LNCAP (cell line): Measurements from ENCODE around the gene GSC2.

Source experiments
- TF ChIP-seq, protein P1 (sequence below): fragments of 450-650 bp; IDR thresholded peaks from 2 replicates; pipeline ENCODE4 v1.5.1; 2017; ENCODE audit warnings: mild to moderate bottlenecking

The GSC2 gene

DNA sequence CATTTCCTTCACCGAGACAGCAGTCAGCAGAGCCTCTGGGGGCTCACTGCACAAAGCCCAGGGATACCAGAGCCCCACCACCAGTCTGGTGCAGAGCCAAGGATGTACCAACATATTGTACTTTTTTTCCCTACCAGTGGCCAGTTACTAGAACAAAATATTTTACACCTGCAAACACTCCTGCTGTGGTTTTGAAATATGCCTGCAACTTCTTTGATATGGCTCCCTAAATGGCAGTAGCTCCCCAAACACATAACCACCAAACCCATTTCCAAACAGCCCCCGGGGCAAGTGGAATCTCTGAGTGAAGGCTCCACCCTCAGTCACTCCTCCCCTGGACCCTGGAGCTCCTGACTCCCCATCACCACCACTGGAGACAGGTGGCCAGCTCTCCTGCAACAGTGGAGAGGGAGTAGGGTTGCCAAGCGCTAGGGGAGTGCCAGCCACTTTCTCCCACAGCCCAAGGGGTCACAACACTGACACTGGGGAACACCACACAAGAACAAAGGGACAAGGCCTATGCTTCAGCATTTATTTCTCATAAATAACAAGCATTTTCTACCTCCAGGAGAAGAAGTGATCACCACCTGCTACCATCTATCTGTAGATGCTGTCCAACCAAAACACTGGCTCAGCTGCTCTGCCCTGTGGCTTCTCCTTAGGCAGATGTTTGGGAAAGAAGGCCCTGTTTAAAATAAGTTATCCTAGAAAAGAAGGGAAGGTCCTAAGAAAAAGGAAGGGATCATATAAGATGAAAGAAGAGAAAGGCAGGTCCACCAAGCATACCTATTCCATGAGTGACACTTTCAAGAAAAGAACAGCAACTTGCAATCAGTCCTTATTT lies 43.0 kb downstream of the GSC2 start:
- TF ChIP-seq, protein P1, sequence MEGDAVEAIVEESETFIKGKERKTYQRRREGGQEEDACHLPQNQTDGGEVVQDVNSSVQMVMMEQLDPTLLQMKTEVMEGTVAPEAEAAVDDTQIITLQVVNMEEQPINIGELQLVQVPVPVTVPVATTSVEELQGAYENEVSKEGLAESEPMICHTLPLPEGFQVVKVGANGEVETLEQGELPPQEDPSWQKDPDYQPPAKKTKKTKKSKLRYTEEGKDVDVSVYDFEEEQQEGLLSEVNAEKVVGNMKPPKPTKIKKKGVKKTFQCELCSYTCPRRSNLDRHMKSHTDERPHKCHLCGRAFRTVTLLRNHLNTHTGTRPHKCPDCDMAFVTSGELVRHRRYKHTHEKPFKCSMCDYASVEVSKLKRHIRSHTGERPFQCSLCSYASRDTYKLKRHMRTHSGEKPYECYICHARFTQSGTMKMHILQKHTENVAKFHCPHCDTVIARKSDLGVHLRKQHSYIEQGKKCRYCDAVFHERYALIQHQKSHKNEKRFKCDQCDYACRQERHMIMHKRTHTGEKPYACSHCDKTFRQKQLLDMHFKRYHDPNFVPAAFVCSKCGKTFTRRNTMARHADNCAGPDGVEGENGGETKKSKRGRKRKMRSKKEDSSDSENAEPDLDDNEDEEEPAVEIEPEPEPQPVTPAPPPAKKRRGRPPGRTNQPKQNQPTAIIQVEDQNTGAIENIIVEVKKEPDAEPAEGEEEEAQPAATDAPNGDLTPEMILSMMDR = no peak

DNA sequence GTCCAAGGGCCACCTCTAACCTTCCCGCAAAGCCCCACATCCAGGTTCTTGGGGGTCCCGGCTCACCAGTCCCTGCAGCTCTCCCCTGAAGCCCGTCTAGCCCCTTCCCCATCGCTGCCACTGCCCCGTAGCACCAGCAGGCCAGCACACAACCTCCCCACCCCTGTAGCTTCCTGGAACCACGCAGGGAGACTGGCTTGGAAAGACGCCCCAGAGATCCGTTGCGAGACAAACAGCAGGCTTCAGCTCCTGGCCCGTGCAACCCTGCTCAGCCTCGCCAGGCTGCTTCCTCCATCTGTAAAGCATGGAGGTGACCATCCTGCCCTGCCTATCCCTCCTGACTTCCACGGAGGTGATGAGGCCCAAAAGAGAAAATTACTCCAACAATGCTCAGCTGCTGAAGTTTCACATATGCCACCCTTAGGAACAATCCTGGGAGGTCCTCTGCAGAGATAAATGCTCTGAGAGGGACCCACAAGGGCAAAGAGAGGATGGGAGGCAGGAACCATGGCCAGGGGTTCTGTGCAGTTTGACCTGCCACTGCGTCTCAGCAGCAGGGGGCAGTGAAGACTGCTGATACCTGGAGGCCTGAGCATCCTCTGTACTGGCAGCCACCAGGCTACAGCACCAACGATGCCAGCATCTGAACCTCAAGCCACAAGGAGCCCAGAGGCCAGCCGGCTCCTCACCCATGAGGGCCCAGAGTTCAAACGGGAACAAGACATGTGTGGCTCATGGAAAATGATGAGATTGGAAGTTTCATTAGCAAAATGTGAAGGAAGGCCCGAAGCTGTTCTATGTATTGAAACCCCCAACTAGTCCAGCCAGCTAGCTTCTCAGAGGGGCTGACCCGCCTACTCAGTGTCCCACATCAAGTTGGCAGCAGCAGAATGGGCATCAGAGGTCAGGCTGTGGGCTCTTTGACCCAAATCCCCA lies 44.0 kb downstream of the GSC2 start:
- TF ChIP-seq, protein P1 = peak; percentile 30

DNA sequence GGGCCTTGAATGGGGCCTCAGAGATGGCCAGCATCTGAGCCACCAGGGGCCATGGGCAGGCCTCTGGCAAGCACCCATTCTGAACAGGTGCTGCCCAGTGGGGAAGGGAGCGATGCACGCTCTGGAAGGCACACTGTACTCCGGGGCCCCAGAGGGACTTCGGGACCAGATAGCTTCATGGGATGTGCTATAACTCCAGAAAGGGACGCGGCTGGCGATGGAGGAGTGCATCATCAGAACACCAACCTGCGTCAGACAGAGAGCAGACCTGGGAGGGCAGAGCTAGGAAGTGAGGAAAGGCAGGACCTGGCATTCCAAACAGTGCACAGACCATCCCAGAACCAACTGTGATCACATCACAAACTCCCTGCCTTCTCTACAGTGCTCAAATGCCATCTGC lies 44.6 kb downstream of the GSC2 start:
- TF ChIP-seq, protein P1 = no peak

DNA sequence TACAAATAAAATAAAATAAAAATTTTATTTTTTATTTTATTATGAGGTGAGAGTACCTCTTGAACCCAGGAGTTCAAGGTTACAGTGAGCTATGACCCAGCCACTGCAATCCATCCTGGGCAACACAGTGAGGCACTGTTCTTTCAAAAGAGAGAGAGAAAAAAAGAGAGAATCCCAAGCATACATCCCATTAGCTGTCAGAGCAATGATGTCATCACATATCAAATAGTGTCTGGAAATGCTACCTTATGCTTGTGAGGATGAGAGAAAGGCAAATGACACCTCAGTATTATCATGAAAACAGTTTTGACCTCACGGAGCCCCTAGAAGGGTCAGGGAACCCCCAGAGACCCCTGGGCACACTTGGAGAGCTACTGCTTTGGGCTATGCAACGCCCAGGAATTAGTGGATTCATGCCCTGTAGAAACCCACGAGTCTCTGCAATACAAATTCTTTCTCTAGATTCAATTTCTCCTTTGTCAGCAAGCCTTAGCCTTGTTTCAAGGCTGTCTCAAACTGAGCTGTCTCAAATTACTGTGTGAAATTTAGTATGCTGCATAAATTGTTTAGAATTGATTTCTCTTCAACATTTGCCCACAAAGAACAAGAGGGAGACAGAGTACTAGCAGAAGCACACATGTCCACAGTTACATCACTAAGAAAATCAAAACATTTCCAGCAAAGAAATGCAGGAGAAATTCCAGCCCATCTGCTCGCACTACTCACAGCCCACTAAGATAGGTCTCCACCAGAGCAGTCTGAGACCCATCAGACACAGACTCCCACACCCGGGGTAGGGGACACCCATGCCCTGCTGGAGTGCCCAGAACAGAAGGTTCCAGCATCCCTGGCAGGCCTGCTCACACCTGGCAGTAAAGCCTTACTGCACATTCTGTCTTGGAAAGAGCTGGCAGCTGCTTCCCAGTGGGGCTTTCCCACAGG lies 45.9 kb downstream of the GSC2 start:
- TF ChIP-seq, protein P1 = no peak

DNA sequence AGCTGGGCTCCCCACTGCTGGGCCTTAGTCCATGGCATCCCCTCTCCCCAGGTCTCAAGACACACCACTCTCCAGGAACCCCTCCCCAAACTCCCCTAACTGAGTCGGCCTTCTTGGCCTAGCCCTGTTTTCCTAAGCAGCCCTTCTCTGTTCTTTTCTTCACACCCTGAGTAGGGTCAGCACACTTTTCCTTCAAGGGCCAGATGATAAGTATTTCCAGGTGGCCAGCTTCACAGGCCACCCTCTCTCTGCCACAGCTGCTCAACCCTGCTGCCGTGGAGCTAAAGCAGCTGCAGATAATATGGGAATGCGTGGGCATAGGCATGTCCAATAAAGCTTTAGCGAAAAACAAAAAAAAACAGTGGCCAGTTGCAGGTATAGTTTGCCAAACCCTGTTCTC lies 51.9 kb downstream of the GSC2 start:
- TF ChIP-seq, protein P1 = no peak

DNA sequence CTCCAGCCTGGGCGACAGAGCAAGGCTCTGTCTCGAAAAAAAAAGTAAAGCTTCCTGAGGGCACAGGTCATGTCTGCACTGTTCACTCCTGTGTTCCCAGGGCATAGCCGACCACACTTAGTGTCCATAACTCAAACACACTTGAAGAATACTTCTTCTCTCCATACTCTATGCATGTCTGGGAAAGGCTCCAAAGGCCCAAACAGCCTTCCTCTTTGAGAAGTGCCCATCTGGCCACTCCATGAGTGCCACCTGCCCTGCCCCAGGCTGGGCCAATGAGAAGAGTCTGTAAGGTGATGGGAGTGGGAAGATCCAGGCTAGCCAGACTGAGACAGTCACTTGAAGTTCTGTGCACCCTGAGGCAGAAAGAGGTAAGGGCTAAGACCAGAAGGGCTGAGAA lies 52.6 kb downstream of the GSC2 start:
- TF ChIP-seq, protein P1 = no peak
